ENCODE data around the gene FOXQ1. TPM values are rescaled to one million over a fixed set of nuclear protein-coding genes. Genes with fewer than 3 reads are reported as not detected.
A peak's percentile ranks its signal among the peaks of the same experiment; 100 is the strongest.

Gene FOXQ1
- total RNA-seq, 1 donor from 2014 or later: 3.4 TPM

GRCh38 chr6:1279065-1279464 is 32.8 kb upstream of the FOXQ1 start:
- no peak for TF ChIP-seq CTCF (IDR thresholded peaks at IDR 0.05; ENCODE audit: insufficient read depth, low read length, severe bottlenecking)
- Histone ChIP-seq H3K36me3 (ENCODE audit: control insufficient read depth, insufficient read depth, low read length) (no peaks in the 10 kb centered on the region), H3K4me3 (ENCODE audit: low read depth, low read length) (no peak overlapping the region), H3K27me3 (ENCODE audit: control insufficient read depth, insufficient read depth, low read length) (no peaks in the 10 kb centered on the region)
- FAIRE-seq (no peak), DNase-seq (ENCODE audit: low read depth) (no peak)

DNA sequence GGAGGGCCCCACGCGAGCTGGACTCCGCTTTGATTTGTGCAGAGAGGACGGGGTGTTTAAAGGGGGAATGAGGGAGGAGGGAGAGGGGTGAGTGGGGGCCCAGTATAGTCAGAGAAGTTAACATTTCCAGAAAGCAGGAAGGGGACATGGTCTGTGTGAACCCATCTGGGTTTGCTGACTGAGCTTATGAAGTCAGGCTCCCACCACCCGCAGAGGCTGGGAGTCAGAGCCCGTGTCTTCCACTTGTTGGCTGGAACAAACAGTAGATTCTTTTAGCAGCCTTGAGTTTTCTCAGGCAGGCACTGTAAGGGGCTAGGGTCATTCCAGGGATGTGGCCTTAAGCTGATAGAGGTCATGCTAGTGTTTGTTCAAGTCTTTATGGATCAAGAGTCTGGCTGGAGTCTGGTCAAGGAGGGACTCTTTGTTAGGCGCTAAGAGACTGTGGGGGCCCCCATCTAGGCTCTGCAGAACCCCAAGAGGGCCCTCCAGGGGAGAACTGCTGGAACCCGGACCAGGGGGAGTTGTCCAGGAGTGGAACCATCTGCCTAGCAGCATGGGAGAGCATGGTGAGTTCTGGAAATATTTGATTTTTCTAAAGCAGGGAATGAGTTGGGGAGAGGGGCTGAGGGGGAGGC is 31.1 kb upstream of the FOXQ1 start:
- FAIRE-seq (no peak), DNase-seq (ENCODE audit: low read depth) (no peak)
- H3K4me3 ChIP-seq (ENCODE audit: low read depth, low read length): no peak overlapping the region
- no peaks in the 10 kb centered on the region for H3K36me3 ChIP-seq (ENCODE audit: control insufficient read depth, insufficient read depth, low read length)
- no peak for TF ChIP-seq CTCF (IDR thresholded peaks at IDR 0.05; ENCODE audit: insufficient read depth, low read length, severe bottlenecking)
- no peaks in the 10 kb centered on the region for H3K27me3 ChIP-seq (ENCODE audit: control insufficient read depth, insufficient read depth, low read length)

DNA sequence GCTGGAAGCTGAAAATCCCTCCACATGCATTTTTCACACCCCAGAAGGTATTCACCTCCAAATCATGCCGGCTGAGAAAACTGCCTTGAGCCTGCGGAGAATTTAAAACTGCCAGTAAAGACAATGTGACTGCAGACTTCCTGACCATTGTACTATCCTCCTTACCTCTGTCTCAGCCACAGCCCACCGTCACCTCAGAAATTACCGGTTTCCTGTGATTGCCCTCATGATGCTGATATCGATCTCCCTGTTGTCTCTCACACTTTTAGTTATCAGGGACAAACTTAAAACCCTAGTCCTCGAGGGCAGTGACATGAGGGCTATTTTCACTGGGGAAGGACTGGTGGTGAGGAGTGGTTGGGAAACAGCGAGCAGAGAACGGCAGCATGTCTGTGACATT is 30.2 kb upstream of the FOXQ1 start:
- DNase-seq (ENCODE audit: low read depth): no peak
- Histone ChIP-seq H3K4me3 (ENCODE audit: low read depth, low read length) (no peak overlapping the region), H3K27me3 (ENCODE audit: control insufficient read depth, insufficient read depth, low read length) (no peaks in the 10 kb centered on the region), H3K36me3 (ENCODE audit: control insufficient read depth, insufficient read depth, low read length) (no peaks in the 10 kb centered on the region)
- no peak for TF ChIP-seq CTCF (IDR thresholded peaks at IDR 0.05; ENCODE audit: insufficient read depth, low read length, severe bottlenecking)
- no peak for FAIRE-seq

- Histone ChIP-seq H3K4me3 (ENCODE audit: low read depth, low read length) (no peak overlapping the region), H3K36me3 (ENCODE audit: control insufficient read depth, insufficient read depth, low read length) (no peaks in the 10 kb centered on the region), H3K27me3 (ENCODE audit: control insufficient read depth, insufficient read depth, low read length) (no peaks in the 10 kb centered on the region)
- DNase-seq (ENCODE audit: low read depth): no peak
- FAIRE-seq: no peak
- TF ChIP-seq CTCF (IDR thresholded peaks at IDR 0.05; ENCODE audit: insufficient read depth, low read length, severe bottlenecking): no peak
Measured at GRCh38 chr6:1283501-1283900, 28.4 kb upstream of the FOXQ1 start.

DNA sequence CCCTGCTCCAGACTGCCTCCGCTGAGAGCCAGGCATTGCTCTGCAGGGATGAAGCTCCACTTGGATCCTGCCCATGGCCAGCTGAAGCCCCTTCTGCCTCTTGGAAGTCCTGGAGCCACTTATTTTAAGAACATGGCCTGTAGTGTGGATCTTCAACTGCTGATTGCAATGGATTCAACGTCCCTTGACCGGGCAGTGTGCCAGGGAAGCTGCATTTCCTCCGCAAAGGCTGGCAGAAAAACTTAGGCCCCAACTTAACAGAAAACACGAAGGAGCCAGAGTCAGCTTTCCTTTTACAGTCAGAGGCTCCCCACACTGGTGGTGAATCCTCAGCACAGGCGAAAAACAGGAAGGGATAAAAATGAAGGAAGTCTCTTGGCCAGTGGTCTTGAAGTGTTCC is 26.3 kb upstream of the FOXQ1 start:
- H3K36me3 ChIP-seq (ENCODE audit: control insufficient read depth, insufficient read depth, low read length): no peaks in the 10 kb centered on the region
- no peak for FAIRE-seq
- no peak for TF ChIP-seq CTCF (IDR thresholded peaks at IDR 0.05; ENCODE audit: insufficient read depth, low read length, severe bottlenecking)
- no peaks in the 10 kb centered on the region for H3K27me3 ChIP-seq (ENCODE audit: control insufficient read depth, insufficient read depth, low read length)
- DNase-seq (ENCODE audit: low read depth): no peak
- no peak overlapping the region for H3K4me3 ChIP-seq (ENCODE audit: low read depth, low read length)

- Histone ChIP-seq H3K4me3 (ENCODE audit: low read depth, low read length) (no peak overlapping the region), H3K27me3 (ENCODE audit: control insufficient read depth, insufficient read depth, low read length) (no peaks in the 10 kb centered on the region), H3K36me3 (ENCODE audit: control insufficient read depth, insufficient read depth, low read length) (no peaks in the 10 kb centered on the region)
- peak; percentile 28 for FAIRE-seq
- TF ChIP-seq CTCF (IDR thresholded peaks at IDR 0.05; ENCODE audit: insufficient read depth, low read length, severe bottlenecking): no peak
- peak; percentile 63 for DNase-seq (ENCODE audit: low read depth)
Measured at GRCh38 chr6:1285956-1286355, 25.9 kb upstream of the FOXQ1 start.
